HuH-7 (cell line): ENCODE measurements around the gene RPS6KA2.

Experiments used
- DNase-seq: peaks from one replicate; pipeline ENCODE4 v3.0.0; 2011; ENCODE audit warnings: low spot score

Gene RPS6KA2

DNA sequence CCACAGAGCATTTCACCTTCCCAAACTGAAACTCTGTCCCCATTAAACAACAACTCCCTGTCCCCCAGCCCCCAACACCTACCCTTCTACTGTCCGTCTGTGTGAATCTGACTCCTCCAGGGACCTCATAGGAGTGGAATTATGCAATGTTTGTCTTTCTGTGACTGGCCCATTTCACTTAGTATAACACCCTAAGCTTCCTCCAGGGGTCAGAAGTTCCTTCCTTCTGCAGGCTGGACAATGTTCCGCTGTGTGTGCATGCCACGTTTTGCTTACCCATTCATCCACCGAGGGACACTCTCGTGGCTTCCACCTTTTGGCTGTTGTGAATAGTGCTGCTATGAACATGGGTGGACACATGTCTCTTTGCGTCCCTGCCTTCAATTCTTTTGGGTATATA lies 206.7 kb downstream of the RPS6KA2 start:
- DNase-seq, result peak; percentile 93

DNA sequence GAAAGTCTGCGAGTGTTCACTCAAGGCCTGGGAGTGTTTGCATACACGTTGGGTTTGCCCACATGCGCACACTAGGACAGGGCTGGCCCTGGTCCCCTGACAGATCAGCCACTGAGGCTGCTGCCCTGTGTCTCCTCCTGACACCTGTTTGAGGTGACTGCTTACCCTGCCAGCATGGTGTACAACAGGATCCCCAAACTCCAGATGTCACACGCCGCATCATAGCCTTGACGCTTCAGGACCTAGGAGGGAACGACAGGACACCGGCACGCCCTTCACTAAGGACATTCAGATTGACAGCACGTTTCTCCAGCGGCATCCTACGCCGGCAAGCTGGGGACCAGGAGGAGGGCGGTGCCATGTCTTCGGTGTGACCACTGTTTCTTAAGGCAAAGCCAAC lies 207.3 kb downstream of the RPS6KA2 start:
- no peak for DNase-seq

GRCh38 chr6:166419286-166419685 lies 207.8 kb downstream of the RPS6KA2 start:
- DNase-seq, result no peak

DNA sequence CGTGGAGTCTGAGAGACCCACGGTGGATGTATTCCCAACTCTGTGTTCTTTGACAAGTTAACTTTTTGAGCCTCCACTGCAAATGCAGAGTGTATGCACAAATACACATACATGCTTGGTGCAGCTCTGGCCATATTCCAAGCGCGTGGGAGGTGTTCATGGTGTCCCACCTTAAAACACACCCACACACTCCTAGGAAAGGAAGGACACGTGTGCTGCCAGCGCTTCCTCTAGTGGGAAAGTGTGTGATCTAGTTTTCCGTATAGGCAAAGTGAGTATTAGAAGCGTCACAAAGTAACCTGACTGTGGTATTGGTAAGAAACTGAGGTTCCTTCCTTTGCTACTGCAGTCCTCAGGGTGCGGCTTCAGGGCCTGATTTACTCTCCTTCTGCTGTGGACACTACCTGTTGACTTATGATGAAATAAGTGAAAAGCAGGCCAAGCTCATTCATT lies 208.3 kb downstream of the RPS6KA2 start:
- DNase-seq, result no peak

GRCh38 chr6:166417285-166417691 lies 209.8 kb downstream of the RPS6KA2 start:
- no peak for DNase-seq

DNA sequence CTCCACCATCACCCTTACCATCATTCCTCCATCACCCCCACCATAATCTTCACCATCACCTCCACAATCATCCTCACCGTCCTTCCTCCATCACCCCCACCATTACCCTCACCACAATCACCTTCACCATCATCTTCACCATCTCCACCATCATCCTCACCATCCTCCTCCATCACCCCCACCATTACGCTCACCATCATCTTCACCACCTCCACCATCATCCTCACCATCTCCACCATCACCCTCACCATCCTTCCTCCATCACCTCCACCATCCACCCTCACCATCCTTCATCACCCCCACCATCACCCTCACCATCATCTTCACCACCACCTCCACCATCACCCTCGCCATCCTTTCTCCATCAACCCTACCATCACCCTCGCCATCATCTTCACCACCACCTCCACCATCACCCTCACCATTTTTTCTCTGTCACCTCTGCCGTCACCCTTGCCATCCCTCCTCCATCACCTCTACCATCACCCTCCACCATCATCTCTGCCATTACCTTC lies 211.2 kb downstream of the RPS6KA2 start:
- DNase-seq, result no peak

DNA sequence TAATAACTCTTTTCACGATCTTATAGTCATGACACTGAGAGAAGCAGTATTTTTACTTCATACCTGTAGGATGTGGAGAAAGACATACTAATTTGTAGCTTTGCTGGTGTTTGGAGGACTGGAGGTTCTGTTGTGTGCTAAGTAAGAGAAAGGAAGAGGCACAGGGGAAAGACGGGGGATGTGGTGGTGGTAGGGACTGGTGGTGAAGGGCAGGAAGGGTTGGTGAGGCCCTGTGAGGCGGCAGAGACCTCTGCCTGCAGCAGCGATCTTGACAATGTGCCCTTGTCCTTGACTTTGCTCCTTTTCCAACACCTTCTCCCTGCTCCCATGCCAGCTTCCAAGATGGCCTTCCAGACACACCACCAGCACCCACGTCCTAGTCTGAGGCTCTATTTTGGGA lies 211.7 kb downstream of the RPS6KA2 start:
- DNase-seq, result no peak

GRCh38 chr6:166413491-166413951 lies 213.5 kb downstream of the RPS6KA2 start:
- no peak for DNase-seq

DNA sequence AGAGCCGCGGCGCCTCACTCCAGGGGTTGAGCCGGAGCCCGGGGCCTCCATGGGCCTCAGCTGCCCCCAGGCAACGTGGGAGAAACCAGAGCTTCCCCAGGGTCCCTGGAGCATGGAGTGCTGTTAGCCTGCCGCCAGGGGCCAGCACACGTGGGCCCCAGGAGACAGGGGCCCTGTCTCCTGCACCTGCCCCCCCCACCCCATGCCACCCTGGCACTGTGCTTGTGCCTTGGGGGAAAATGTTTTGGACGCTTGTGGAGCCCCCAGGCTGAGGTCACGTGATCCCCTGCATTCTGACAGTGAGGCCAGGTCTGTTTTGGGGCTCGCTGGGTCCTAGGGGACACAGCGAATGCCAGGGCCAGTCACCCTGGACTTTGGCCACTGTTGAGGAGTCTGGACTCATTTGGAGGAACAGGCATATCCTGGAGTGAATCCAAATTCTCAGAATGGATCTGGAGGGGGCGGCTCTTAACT lies 214.1 kb downstream of the RPS6KA2 start:
- no peak for DNase-seq

DNA sequence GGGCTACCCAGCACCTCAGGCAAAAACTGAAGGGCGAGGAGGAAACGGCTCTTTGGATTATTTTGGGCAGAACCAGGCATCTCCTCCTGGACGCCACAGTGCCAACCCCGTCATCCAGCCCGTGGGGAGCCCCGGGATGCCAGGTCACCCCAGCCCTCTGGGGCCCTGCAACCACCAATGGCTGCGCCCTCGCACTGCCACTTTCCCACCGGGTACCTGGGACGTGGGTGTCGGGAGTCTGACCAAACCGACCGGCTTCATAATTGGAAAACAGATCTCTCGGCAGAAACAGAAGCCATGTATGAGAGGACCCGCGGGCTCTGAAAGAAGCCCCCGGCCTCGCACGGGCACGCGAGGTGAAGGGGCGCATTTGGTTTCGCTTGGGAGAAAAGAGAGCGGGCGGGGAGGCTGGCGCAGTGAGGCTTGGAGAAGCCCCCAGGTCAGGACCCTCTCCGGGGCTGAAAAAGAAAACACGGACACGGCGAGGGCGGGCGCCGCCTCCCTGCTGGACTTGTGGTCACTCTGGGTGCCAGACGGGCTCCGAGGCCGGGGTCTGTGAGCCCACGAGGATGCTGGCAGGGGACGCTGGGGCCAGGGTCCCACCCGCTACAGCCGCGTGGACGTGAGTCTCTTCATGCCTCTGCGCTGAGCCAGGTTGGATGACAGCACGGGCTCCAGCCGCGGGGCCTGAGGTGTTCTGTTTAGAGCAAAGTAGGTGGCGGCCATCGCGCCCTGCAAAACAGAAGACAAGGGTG lies 214.7 kb downstream of the RPS6KA2 start:
- DNase-seq, result no peak

- DNase-seq, result no peak
Measured at GRCh38 chr6:166411721-166412151, 215.3 kb downstream of the RPS6KA2 start.

DNA sequence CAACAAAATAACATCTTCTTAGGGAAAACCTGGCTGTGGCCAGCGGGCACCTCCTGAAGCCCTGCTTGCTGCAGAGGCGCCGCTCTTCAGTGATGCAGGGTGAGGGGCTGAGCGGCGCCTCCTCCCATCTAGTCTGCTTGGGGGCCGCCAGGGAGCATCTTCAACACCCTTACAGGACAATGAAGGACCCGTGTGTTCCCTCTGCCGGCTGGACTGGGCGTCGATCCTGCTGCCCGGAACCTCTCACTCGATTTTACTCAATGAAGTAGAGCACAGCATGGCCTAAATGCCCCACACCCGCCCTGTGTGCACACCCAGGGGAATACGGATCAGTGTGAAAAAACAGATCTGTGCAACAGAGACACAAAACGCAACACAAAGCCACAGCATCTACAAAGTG lies 215.8 kb downstream of the RPS6KA2 start:
- DNase-seq, result no peak

DNA sequence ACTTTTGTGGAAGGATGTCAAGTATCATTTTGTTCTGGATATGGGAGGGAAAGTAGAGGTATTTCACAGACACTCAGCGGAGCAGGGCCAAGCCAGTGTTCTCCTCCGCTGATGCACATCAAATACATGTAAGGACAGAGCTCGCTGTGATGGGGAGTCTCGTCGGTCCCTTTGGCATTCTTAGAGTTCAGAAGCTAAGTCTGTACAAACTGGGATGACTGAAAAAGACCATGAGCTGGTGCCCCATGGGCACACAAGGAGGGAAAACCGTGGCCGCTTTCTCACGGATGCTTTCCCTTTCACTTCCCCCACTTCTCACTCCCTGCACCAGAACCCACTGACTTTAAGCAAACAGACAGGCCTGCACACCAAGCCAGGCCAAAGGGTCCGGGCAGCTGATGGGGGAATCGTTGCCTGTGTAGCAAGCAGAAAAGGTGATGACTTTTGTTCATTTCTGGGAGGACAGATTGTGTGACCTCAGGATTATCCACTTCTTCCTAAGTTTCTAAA lies 216.6 kb downstream of the RPS6KA2 start:
- no peak for DNase-seq

DNA sequence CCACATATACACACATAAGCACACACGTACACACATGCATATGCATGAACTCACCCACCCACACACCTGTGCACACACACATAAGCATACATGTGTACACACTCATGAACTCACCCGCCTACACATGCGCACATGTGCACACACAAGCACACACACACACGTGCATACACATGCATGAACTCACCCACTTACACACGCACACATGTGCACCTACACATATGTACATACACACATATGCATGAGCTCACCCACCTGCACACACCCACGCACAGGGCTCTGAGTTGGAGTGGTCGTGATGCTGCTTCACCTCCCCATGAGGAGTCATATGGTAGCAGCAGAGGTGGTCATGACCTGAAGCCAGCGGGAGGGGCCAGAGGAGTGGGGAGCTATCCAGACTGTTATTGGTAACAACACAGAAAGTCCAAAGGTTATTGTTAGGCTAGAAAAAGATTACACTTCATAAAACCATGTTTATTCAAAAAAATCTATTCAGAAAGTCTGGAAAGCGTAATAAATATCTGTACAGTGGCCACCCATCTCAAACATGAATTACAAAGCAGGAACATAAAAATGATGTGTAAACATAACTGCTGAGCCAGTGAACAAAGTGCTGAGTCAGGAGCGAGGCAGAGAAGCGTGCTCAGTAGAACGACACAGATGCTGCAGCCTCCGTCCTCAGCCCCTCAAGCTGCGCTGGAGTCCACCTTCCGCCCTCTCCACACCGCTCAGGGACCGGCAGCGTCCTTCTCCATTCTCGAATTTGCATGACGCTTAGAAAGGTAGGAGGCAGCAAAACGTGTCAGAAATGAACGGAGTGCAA lies 217.9 kb downstream of the RPS6KA2 start:
- DNase-seq, result peak; percentile 73

DNA sequence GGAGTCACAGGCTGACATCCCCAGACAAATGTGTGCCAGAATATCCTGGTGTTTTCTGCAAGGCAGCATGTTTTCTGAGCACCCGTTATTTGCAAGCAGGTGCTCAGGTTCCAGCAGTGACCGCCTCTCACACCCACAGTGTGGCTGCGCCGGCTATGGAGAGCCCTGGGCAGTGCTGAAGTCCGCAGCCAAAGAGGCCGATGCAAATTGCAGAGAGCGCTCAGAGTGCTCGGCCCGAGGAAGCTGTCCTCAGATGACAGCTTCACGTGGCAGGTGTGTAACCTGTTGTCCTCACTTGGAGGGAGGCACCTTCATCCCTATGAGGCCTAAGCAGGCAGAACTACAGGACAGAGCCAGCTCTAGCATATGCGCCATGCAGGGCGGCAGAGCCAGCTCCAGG lies 220.9 kb downstream of the RPS6KA2 start:
- DNase-seq, result no peak

GRCh38 chr6:166405386-166405785 lies 221.7 kb downstream of the RPS6KA2 start:
- DNase-seq, result no peak

- no peak for DNase-seq
Measured at GRCh38 chr6:166402582-166403277, 224.3 kb downstream of the RPS6KA2 start.

GRCh38 chr6:166400649-166401250 lies 226.3 kb downstream of the RPS6KA2 start:
- peak; percentile 92 for DNase-seq

DNA sequence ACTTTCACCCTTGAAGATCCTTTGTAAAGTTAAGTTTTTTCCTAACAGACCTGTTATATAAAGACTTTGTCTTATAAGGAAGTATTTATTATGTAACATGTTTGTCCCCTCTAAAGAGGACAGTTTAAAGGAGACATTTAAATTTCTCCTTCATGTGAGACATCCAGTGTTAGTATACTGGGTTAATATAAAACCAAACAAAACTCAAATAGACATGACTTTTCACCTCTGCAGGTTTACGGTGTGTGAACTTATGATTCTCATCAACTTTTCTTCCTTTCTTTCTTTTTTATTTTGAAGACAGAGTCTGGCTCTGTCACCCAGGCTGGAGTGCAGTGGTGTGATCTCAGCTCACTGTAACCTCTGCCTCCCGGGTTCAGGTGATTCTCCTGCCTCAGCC lies 226.9 kb downstream of the RPS6KA2 start:
- DNase-seq, result no peak

GRCh38 chr6:166398348-166398747 lies 228.7 kb downstream of the RPS6KA2 start:
- DNase-seq, result no peak

- no peak for DNase-seq
Measured at GRCh38 chr6:166397849-166398248, 229.2 kb downstream of the RPS6KA2 start.

GRCh38 chr6:166395778-166396177 lies 231.3 kb downstream of the RPS6KA2 start:
- no peak for DNase-seq
